Measurements from ENCODE around the gene CIAPIN1. TPM values are rescaled to one million over a fixed set of nuclear protein-coding genes. Genes with fewer than 3 reads are reported as not detected.

CIAPIN1 gene
- total RNA-seq, 1 experiment from 2014 or later: 99.9 TPM

- H3K36me3 Mint-ChIP-seq (ENCODE audit: insufficient read depth, unreplicated experiment): no peaks in the 10 kb centered on the region
- peak; percentile 82 for DNase-seq (ENCODE audit: unreplicated experiment)
- CTCF ChIA-PET: interaction anchor here (0.6 to 2.4 kb wide), 5 partner anchors 10 to 462 kb away, joined by 3 to 11 read pairs (median 3); partner anchors contain the start of gene CCL17
- TF ChIP-seq CTCF (IDR thresholded peaks at IDR 0.05; ENCODE audit: unreplicated experiment): no peak
- no peaks in the 10 kb centered on the region for H3K4me1 Mint-ChIP-seq (ENCODE audit: insufficient read depth, unreplicated experiment)
- POLR2A ChIA-PET: no interaction called here
- H3K27me3 Mint-ChIP-seq (ENCODE audit: insufficient read depth, unreplicated experiment): peaks cover 17% of the 10 kb centered on the region
- H3K27ac Mint-ChIP-seq (ENCODE audit: low read depth, unreplicated experiment): no peak overlapping the region
- no peaks in the 10 kb centered on the region for H3K9me3 Mint-ChIP-seq (ENCODE audit: unreplicated experiment)
- no TSS peak for BruUV-seq (replicated peaks)
- intact Hi-C loops (cut with micrococcal nuclease): no loop called here
- no peak overlapping the region for H3K4me3 Mint-ChIP-seq (ENCODE audit: unreplicated experiment)
These were observed 52.7 kb downstream of the CIAPIN1 start for GRCh38 chr16:57394444-57394843.

- Mint-ChIP-seq H3K36me3 (ENCODE audit: insufficient read depth, unreplicated experiment) (no peaks in the 10 kb centered on the region), H3K4me1 (ENCODE audit: insufficient read depth, unreplicated experiment) (peaks cover 9% of the 10 kb centered on the region), H3K4me3 (ENCODE audit: unreplicated experiment) (no peak overlapping the region), H3K27me3 (ENCODE audit: insufficient read depth, unreplicated experiment) (peaks cover 17% of the 10 kb centered on the region), H3K27ac (ENCODE audit: low read depth, unreplicated experiment) (no peak overlapping the region), H3K9me3 (ENCODE audit: unreplicated experiment) (no peaks in the 10 kb centered on the region)
- no TSS peak for BruUV-seq (replicated peaks)
- intact Hi-C loops (cut with micrococcal nuclease): no loop called here
- DNase-seq (ENCODE audit: unreplicated experiment): no peak
- no peak for TF ChIP-seq CTCF (IDR thresholded peaks at IDR 0.05; ENCODE audit: unreplicated experiment)
- ChIA-PET POLR2A (no interaction called here), CTCF (interaction anchor here (1.4 kb wide), 1 partner anchor 24 kb away, joined by 7 read pairs; no protein-coding TSS in a partner anchor)
These were observed 54.5 kb downstream of the CIAPIN1 start for GRCh38 chr16:57392694-57393093.

GRCh38 chr16:57391708-57392107 lies 55.5 kb downstream of the CIAPIN1 start:
- no peak for TF ChIP-seq CTCF (IDR thresholded peaks at IDR 0.05; ENCODE audit: unreplicated experiment)
- no peak overlapping the region for H3K27ac Mint-ChIP-seq (ENCODE audit: low read depth, unreplicated experiment)
- peaks cover 9% of the 10 kb centered on the region for H3K4me1 Mint-ChIP-seq (ENCODE audit: insufficient read depth, unreplicated experiment)
- H3K27me3 Mint-ChIP-seq (ENCODE audit: insufficient read depth, unreplicated experiment): peaks cover 17% of the 10 kb centered on the region
- ChIA-PET POLR2A (no interaction called here), CTCF (interaction anchor here (0.7 to 1.4 kb wide), 2 partner anchors 25 to 307 kb away, joined by 3 to 7 read pairs; no protein-coding TSS in a partner anchor)
- no peaks in the 10 kb centered on the region for H3K9me3 Mint-ChIP-seq (ENCODE audit: unreplicated experiment)
- no TSS peak for BruUV-seq (replicated peaks)
- intact Hi-C loops (cut with micrococcal nuclease): no loop called here
- DNase-seq (ENCODE audit: unreplicated experiment): no peak
- H3K36me3 Mint-ChIP-seq (ENCODE audit: insufficient read depth, unreplicated experiment): no peaks in the 10 kb centered on the region
- H3K4me3 Mint-ChIP-seq (ENCODE audit: unreplicated experiment): no peak overlapping the region

GRCh38 chr16:57391300-57391699 lies 55.9 kb downstream of the CIAPIN1 start:
- TF ChIP-seq CTCF (IDR thresholded peaks at IDR 0.05; ENCODE audit: unreplicated experiment): no peak
- POLR2A ChIA-PET: no interaction called here
- no peak for DNase-seq (ENCODE audit: unreplicated experiment)
- no TSS peak for BruUV-seq (replicated peaks)
- Mint-ChIP-seq H3K27me3 (ENCODE audit: insufficient read depth, unreplicated experiment) (peaks cover 17% of the 10 kb centered on the region), H3K4me3 (ENCODE audit: unreplicated experiment) (no peak overlapping the region), H3K4me1 (ENCODE audit: insufficient read depth, unreplicated experiment) (peaks cover 9% of the 10 kb centered on the region), H3K9me3 (ENCODE audit: unreplicated experiment) (no peaks in the 10 kb centered on the region), H3K27ac (ENCODE audit: low read depth, unreplicated experiment) (no peak overlapping the region), H3K36me3 (ENCODE audit: insufficient read depth, unreplicated experiment) (no peaks in the 10 kb centered on the region)
- CTCF ChIA-PET: interaction anchor here (0.7 to 1.4 kb wide), 2 partner anchors 26 to 307 kb away, joined by 3 to 7 read pairs; no protein-coding TSS in a partner anchor
- intact Hi-C loops (cut with micrococcal nuclease): no loop called here

Measured in MCF 10A (cell line).